GM21423 (cell line): ENCODE data around the gene TENM4.

Experiments
- ATAC-seq: cut with Tn5 transposase; IDR thresholded peaks from one replicate; pipeline ENCODE4 v1.9.1; 2021; ENCODE audit warnings: mild to moderate bottlenecking, moderate library complexity; ENCODE audit not compliant: unreplicated experiment

The TENM4 gene

DNA sequence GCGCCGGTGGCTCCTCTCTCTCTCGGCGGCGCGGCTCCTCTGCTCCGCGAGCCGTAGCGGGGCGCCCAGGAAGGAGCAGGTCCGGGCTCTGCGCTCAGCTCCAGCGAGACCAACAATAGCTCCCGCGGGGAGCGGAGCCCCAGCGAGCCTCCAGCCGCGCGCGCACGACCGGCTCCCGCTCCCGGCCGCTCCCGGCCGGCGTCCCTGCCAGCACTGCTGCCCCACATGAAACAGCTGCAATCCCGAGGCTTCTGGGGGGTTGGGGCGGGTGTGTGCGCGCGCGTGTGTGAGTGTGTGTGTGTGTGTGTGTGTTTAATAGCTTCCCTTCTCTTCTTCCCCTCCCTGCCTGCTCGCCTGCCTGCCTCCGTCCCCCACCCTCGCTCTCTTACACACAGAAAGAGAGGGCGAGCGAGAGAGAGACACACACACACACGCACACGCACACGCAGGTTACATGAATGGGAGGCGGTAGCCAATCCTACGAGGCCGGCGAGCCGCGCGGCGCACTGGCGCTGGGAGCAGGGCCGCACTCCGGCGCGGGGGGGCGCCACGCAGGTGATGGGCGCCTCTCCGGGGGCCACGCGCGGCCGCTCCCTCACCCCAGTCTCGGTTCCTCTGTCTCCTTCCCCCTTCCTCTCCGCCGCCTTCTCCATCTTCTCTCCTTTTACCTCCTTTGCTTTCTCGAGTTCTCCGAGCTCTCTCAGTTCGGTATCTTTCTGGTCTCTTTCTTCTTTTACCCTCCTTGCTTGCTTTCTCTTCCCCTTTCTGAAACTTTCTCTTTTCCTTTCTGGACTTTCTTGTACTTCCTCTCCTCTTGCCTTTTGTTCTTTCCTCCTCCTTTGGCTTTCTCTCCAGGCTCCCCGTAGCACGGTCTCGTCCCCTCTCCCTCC, at the start of gene TENM4:
TSS of gene TENM4 (minus strand) at position 460 of the 890 bp plus-strand sequence. CDS start 371,086 bp downstream, outside the sequence.
- ATAC-seq = no peak

DNA sequence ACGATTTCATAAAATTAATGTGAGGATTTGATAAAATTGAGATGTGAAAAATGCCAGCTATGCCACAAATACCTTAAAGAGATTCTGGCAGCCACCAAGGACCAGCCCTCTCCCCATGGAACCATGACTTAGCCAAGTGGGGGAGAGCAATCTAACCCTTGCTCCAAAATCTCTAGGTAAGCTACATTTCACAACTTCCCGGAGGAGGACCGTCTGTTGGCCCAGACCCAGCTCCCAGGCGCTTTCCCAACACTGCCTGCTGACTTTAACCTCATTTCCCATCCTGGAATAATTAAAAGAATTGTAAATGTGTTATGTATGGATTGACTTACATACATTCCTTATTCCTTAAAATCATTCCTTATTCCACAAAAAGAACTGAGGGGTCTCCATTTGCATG, 47.5 kb upstream of the TENM4 start:
- ATAC-seq = no peak

DNA sequence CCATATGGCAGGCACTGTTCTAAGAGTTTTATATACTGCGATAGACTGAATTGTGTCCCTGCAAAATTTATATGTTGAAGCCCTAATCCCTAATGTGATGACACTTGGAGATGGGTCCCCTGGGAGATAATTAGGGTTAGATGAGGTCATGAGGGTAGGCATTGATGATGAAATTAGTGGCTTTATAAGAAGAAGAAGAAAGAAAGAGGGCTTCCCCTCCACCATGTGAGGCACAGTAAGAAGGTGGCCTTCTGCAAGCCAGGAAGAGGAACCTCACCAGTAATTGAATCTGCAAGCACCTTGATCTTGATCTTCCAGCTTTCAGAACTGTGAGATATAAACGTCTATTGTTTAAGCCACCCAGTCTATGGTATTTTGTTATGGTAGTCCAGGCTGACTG, 46.6 kb upstream of the TENM4 start:
- ATAC-seq = no peak

DNA sequence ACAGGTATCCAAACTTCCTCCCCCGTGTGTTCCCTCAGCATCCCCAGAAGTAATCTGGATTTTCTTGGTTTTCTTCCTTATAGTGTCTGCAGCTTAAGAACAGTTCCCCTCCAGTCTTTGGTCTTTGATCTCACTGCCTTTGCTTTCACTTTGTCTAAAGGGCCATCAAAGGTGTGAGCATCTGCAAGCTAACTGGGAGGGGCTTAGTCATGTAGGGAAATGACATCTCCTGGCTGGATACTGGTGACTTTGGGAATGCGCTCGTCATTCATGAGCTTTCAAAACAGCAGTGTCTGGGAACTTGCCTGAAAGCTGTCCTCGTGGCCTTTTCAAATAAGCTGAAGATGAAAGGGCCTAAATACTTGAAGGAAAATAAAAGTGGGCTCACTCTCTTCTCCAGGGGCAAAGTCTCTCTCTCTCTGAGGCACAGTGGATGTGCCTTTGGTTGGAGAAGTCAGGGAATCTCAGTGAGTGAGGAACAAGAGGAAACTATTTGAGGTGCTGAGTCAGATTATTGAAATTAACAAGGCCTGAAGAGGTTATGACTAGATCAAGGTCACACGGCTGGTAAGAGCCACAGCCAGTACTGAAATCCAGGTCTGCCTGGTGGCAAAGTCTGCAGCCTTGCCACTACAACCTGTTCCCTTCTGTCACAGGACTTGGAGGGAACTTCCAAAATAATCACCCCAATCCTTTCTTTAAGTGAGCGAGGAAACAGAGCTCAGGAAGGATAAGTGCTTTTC, 45.6 kb upstream of the TENM4 start:
- no peak for ATAC-seq

DNA sequence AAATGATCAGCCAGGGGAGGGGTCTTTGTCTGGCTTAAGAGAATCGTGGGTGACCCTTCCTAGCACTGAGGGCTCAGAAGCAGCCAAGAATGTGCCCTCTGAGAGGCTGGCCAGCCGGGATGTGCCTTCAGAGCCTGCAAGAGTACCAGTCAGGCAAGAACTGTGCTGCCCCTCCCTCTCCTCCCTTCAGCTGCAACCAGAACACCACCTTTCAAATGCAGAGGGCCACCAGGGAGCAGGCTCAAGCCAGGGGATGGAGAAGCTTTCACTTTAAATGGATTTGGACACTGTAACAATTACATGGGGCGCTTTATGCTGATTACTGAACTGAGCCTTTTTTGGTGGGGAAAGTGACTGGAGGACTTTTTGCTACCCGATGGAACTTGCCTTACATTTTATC, 44.9 kb upstream of the TENM4 start:
- ATAC-seq = no peak

DNA sequence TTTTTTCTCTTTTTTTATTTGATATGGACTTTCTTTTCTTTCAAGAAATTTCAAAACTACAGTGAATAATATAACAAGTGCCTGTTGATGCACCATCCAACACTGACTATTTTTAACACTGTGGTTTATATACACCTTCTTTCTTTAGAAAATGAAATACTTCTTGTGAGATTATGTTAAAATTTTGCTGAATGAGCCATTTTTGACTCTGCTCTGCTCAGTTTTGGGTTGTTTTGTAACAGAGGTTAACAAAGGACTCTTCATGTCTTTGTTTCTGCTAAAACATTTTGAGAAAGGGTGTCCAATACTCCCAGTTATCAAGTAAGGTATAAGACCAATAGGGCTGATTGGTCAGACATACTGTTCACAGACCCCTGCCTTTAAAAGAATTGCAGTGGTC, 44.0 kb upstream of the TENM4 start:
- no peak for ATAC-seq

DNA sequence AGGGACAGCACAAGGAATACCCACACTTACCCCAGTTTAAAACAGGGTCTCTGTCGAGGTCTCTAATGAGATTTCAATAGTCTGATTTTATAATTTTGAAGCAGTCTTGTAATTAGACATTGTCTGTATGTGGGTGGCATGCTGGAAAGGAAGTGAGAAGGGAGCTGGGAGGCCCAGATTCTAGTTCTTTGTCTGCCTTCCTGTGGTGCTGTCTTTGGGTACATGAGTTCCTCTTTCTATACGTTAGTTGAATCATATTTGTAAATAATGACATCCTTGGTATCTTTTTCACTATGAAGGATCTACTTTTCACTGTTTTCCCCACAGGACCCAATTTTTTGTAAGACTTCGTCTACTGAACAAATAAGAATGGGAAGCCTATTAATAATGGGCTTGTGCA, 42.0 kb upstream of the TENM4 start:
- peak; percentile 85 for ATAC-seq

DNA sequence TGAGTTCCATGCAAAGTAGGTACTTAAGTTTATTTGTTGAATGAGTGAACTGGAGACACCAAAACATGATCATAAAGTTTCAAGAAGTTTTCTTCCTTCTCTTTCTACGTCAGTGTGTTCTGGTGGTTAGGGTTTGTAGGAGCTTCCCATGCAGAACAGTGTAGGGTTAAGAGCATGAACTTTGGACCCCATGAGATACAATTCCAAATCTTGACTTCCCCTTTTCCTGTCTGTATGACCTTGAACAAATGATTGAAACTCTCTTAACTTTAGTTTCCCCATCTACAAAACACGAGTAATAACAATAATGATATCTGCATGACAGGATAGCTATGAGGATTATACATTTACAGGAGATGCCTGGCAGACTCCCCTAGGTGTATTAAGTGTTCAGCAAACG, 41.0 kb upstream of the TENM4 start:
- peak; percentile 50 for ATAC-seq

DNA sequence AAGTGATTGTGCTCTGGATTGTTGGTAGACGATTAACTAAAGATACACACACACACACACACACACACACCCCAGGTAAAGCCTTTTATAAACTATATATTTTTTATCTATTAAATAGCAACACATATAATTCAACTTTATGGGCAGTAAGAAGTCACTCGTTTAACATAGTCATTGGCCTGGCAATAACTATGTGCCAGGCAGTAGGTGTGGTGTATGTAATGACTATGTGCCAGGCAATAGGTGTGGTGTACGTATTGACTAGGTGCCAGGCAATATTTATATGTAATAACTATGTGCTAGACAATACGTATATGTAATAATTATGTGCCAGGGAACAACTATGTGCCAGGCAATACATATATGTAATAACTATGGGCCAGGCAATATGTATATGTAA, 40.0 kb upstream of the TENM4 start:
- no peak for ATAC-seq

DNA sequence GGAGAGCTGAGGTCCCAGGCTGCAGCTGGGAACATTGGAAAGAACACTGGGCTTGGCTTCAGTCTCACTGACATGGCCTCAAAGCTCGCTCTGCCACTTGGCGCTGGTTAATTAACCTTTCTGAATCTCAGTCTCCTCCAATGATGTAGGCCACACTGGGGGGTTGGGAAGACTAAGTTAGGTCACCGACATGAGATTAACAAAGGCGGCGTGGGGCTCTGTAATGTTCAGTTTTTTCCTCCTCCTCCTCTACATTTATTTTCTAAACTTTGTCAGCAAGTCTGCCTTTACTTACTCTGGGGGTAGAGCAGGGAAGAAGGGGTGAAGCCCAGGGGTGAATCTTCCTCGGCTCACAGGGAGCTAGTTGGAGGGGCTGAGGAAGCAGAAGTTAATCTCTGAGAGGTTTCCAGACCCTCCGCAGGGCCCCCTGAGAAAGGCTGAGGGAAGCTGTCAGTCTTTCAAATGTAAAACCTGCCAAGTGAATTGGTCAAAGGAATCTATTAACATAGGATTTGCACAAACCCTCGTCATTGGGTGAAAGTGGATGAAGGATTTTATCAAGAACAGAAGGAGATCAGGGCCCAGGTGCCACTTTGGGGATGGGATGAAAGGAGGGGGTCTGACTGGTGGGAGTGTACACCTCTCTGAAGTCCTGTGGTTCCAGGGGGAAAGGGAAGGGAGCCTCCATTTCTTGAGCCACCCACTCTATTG, 32.1 kb upstream of the TENM4 start:
- no peak for ATAC-seq

DNA sequence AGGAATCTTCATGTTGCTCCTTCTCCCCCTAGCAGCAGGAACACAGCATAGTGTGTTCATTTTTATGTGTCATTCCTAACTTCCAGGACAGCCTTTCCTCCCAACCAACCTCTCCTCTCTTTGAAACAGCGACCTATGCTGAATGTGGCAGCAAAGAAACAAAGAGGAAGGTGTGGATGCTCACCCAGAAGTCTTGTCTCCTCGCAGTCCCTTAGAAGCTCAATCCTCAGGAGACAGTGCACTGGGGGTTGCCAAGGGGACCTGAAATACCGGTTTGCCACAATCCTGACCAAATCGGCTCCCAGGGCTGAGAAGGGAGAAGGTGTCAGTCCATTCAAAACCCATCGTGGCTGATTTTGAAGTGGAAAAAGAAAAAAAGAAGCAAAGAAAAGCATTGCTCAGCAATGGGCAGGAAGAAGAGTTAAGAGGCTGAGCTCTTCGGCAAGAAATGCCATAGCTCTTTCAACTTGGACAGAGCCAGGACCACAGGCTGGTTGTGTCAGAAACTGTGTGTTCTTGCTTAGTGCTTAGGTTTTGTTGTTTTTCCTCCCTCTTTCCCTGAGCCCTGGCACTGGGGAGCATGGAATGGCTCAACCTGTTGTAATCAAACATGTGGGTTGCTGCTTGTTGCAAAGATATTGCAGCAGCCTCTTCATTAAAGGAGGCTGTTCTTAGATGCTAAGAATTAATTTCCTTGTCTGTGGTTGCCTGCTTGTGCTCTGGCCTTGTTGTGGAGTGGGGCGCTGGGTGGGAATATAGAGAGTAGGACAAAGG, 30.4 kb upstream of the TENM4 start:
- no peak for ATAC-seq

DNA sequence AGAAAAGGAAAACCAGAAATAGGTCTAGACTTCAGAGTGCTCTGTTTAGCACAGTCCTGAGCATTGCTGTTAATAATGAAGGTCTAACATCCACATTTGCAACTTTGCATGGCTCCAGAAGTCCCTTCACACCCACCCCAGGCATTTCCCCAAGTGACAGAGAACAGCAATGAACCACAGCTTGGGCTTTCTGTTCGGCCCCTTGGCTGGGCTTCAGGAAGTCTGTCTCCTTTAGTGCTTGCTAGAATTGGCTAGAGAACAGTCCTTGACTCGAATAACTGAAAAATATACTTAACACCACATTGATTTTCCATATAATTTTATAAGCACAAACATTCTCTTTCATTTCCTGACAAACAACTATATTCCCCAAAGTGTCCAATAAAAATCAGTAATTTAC, 29.3 kb upstream of the TENM4 start:
- ATAC-seq = no peak

DNA sequence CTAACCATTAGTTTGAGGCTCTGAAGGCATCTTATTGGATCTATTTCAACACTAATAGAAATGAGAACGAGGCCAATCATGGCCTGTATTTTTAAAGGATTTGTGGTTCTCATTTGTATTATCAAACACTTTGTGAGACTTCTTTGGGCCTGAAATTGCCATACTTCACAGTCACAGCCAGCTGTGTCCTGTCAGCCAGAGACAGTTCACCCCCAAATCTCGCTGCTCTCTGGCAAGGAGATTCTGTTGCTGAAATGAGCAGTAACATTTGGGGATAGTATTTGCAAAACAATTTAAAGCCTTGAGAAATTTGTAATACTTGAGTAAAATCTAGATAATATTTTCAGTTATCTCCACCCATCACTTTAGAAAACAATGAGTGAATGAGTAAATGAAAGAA, 26.9 kb upstream of the TENM4 start:
- ATAC-seq = no peak

DNA sequence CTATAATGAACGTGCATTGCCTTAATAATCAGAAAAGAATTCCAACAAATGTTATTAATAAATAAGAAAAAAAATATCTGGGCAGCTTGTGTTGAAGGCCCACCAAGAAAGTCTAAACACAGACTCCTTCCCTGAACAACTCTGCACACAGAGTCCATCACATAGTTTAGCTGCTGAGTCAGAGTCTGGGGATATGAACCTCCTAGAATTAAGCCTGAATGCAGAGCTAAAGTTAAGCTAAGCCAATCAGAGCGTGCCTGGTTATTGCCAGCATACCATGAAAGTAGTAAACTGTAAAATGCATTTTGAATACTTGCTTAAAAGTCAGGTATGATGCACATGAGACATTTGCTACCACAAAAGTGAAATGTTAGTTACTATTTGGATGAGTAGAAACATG, 25.6 kb upstream of the TENM4 start:
- ATAC-seq = no peak

DNA sequence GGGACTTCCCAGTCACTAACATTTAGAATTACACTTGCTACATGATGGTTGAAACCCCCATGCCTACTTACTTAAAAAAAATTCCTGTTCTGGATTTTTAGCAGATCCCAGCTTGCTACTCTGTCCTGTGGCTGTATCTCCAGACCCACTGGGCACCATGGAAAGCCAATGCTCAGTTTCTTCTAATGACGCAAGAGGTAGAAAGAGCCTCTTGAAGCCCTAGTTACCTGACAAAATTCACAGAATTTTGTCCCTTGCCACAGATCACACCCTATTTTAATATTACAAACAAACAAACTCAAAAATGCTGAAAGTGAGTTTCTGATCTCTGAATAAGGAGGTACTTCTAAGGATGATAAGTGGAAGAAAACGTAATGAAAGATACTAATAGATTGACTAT, 24.3 kb upstream of the TENM4 start:
- ATAC-seq = no peak

DNA sequence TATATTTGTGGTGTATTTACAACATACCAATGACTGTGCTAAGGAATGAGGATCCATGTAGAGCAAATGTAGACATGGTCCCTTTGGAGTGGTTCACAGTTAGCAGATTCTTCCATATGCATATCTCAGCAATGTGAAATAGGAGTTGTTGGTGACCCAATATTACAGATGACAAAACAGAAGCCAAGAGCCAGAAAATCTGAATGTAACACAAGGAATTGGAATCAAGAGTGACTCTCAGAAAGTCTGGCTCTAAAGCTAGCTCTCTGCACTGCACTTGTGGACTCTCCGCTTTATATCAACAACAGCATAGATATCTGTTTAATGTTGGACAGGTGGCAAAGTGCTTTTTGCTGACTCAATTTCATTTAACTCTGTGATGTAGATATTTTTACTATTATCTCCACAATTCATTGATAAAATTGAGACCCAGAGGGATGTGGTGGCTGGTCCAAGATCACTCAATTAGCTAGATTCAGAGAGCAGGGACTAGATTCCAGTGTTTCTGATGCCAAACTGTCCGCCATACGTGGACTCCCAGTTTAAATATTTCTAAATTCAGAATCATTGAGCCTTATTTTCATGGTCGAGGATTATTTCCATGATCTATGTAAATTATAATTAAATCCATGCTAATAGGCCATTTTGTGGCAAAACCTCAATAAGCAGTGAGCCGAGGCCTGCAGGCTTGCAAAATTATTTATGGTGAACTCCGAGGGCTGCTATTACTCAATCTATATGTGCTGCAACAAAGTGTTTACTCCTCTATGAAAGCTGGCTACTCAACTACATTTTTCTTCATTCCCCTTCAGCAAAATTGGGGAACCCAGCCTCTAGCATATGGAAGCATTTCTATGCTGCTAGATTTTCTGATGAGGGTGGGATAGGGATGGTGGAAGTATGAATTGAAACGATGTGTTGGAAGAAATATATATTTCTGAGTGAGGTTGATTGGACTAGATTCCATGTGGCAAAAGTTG, 21.1 kb upstream of the TENM4 start:
- no peak for ATAC-seq

DNA sequence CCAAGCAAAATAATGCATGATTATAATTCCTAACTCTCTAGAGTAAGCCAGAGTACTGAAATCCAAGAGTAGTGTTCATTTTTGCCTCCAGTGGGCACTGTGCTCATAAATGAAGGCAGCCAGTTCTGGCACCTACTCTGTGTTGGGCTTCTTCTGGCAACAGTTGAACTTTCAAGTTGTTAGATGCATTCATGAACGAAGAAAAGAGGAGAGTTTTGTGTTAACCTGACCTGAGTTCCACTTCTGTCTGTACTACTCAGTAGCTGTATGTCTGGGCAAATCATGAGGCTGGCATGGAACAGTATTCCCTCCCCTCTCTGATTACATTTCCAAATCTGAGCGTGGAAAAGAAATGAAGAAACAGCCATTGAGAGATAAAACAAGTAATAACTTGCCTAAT, 20.3 kb upstream of the TENM4 start:
- no peak for ATAC-seq

DNA sequence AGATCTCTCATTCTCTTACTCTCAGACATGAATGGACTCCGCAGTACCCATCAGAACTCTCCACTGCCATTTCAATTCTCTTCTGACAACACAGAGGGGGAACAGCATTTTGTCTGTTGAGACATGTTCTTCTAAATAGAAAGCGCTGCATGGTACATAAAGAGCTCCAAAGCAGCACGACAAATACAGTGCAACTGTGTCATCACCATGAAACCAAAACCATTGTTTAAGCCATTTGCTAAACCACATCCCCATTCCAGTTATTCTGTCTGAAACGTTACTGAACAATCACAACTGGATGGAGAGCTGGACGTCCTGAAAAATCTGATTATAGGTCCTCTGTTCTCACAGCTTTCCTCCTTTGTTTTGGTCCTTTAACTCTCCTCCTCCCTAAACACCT, 17.9 kb upstream of the TENM4 start:
- no peak for ATAC-seq

DNA sequence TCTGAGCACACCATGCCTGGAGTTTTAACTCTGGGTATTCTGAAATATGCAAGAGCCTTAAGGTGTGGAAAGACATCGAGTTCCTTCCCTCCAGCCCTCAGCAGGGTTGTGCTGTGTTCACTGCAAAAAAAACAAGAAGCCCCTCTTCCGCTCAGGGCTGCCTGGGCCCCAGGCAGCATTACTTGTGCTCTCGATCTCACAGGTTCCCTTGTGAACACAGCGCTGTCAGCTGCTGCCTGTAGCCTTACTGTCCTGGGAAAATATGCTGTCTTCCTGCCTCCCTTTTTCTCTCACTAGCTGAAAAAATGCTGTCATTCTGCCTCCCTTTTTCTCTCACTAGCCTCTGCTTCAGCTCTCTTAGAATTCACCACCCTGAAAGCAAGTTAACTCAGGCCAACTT, 15.7 kb upstream of the TENM4 start:
- ATAC-seq = no peak

DNA sequence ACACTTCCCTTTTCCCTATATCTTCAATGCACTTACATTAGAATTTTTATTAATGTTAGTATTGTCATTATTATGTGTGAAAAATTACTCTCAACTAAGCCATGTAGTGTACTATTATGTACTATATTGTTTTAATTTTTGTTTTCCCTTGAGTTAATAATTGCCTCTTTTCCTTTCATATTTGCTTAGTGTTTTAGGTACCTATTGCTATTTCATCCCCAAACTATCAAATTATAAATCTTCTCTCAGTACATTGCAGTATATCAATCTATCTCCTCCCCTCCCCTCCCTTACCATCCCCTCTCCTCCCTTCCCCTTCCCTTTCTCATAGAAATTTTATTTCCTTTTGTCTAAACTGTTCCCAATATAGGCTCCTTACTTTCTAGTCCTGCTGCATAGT, 12.8 kb upstream of the TENM4 start:
- ATAC-seq = no peak
